GM23248 (cell line): ENCODE data around the gene PRR5L. TPM values are rescaled to one million over a fixed set of nuclear protein-coding genes. Genes with fewer than 3 reads are reported as not detected.
A peak's percentile ranks its signal among the peaks of the same experiment; 100 is the strongest.

Source experiments
- DNase-seq: peaks from one replicate; pipeline ENCODE4 v3.0.0-alpha.2; 2015
- H2AFZ ChIP-seq: fragments of 200-600 bp; sonication (generic); 2 replicates; pipeline ENCODE4 v1.6.1; 2016; ENCODE audit warnings: antibody characterized with exemption
- H3F3A ChIP-seq: fragments of 200-600 bp; sonication (generic); 2 replicates; pipeline ENCODE4 v1.6.1; 2016; ENCODE audit warnings: mild to moderate bottlenecking, antibody characterized with exemption, mixed run types; ENCODE audit not compliant: insufficient read depth
- H3K27ac ChIP-seq: fragments of 200-600 bp; sonication (generic); 2 replicates; pipeline ENCODE4 v1.5.1; 2016; ENCODE audit warnings: mild to moderate bottlenecking
- H3K27me3 ChIP-seq: fragments of 200-600 bp; sonication (generic); replicated peaks from 2 replicates; pipeline ENCODE4 v1.6.1; 2016; ENCODE audit warnings: mild to moderate bottlenecking; ENCODE audit not compliant: insufficient read depth
- H3K36me3 ChIP-seq: fragments of 200-600 bp; sonication (generic); 2 replicates; pipeline ENCODE4 v1.6.1; 2016; ENCODE audit warnings: low read depth, mild to moderate bottlenecking
- H3K4me1 ChIP-seq: fragments of 200-600 bp; sonication (generic); 2 replicates; pipeline ENCODE4 v1.6.1; 2016; ENCODE audit warnings: mild to moderate bottlenecking; ENCODE audit not compliant: insufficient read depth
- H3K4me2 ChIP-seq: fragments of 200-600 bp; sonication (generic); one replicate; pipeline ENCODE4 v1.6.1; 2016; ENCODE audit warnings: mild to moderate bottlenecking; ENCODE audit not compliant: unreplicated experiment
- H3K4me3 ChIP-seq: fragments of 200-600 bp; sonication (generic); 2 replicates; pipeline ENCODE4 v1.5.1; 2016; ENCODE audit warnings: mild to moderate bottlenecking
- H3K79me2 ChIP-seq: fragments of 200-600 bp; sonication (generic); 2 replicates; pipeline ENCODE4 v1.6.1; 2016; ENCODE audit warnings: mild to moderate bottlenecking; ENCODE audit not compliant: insufficient read depth
- H3K9ac ChIP-seq: fragments of 200-600 bp; sonication (generic); 2 replicates; pipeline ENCODE4 v1.6.1; 2016; ENCODE audit warnings: mild to moderate bottlenecking
- H3K9me2 ChIP-seq: fragments of 200-600 bp; sonication (generic); 2 replicates; pipeline ENCODE4 v1.6.1; 2016; ENCODE audit warnings: mixed run types, mild to moderate bottlenecking, moderate library complexity; ENCODE audit not compliant: insufficient read depth
- H3K9me3 ChIP-seq: fragments of 200-600 bp; sonication (generic); one replicate; pipeline ENCODE4 v1.6.1; 2017; ENCODE audit warnings: low read depth
- H4K20me1 ChIP-seq: fragments of 200-600 bp; sonication (generic); 2 replicates; pipeline ENCODE4 v1.6.0; 2016; ENCODE audit not compliant: insufficient read depth
- EZH2 ChIP-seq: fragments of 200-600 bp; sonication (generic); IDR thresholded peaks from 2 replicates; pipeline ENCODE4 v1.6.1; 2018; ENCODE audit warnings: antibody characterized with exemption, mild to moderate bottlenecking; ENCODE audit not compliant: insufficient read depth, poor library complexity, severe bottlenecking
- EZH2phosphoT487 ChIP-seq: fragments of 200-600 bp; sonication (generic); IDR thresholded peaks from 2 replicates; pipeline ENCODE4 v1.6.1; 2018; ENCODE audit warnings: antibody characterized with exemption, moderate library complexity, mild to moderate bottlenecking, low read depth; ENCODE audit not compliant: insufficient read depth
- WGBS, 2 experiments: methylation state at CpG; one replicate each; pipeline ENCODE4 v1.1.6; 2015 to 2017; ENCODE audit warnings: low lambda C conversion rate in 2 of 2, low coverage in 1 of 2; ENCODE audit errors: missing lambda C conversion rate in 2 of 2; 5-methylcytosine and 5-hydroxymethylcytosine counted together
- in situ Hi-C: fragments of 300-500 bp; cut with MboI; formaldehyde crosslinking; loops from 2 replicates; pipeline ENCODE4 v1.15.0; 2020
- polyA plus RNA-seq: library from polyadenylated mRNA; unstranded; fragments of >200 nt; fragmentation: Nextera tagmentation; extraction: Ambion mirVana; gene quantifications from 2 replicates; pipeline ENCODE4 v1.2.1, GENCODE V29; 2016
- total RNA-seq: library from RNA; depleted of rRNA; stranded (reverse); fragments of >200 nt; shearing (Covaris generic); gene quantifications from 2 replicates; pipeline ENCODE4 v1.2.3, GENCODE V29; 2014

The PRR5L gene
- total and polyA plus RNA-seq, 2 experiments from 2014 or later = 9.0 to 29.8 TPM

DNA sequence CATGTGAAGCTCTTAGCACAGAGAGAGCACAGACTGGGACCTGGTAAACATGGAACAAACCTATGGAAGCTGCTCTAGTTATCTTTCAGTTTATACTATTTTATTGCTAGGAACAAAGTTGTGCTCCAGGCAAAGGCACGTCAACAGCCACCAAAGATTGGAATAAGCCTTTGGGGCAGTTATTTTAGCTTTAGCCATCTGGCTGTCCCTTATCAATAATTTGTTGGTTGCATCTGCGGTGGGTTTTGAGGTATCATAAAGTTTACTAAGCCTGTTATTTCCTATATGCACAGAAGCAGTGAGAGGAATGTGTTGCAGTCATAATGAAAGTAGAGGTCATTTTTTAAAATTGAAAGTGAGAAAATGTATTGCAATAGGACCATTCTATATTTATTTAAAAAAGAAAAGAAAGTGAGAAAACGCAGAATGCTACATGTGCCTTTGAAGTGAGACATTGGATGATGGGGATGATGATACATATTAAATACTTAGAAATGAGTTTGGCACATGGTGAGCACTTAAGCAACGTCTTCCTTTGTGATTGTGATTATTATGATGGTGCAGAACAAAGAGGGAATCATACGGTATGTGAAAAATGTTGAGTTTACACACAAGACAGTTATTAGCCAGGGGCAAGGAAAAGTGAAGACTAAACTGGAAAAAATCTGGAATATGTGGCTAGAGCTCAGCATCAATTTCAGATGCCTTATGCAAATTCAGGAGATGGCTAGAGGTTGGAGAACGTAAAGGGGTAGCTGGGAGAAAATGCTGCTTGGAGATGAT, 58.3 kb downstream of the PRR5L start:
- in situ Hi-C loops = no loop called here
- Histone ChIP-seq H3K4me1 (peaks cover 37% of the 10 kb centered on the region), H3K9me2 (no peaks in the 10 kb centered on the region), H3K79me2 (no peaks in the 10 kb centered on the region), H3K4me3 (peak overlapping the region; percentile 34; the same call in 1 of the 2 replicates), H4K20me1 (no peaks in the 10 kb centered on the region), H3K27ac (peak overlapping the region; percentile 61), H3F3A (peaks cover 22% of the 10 kb centered on the region), H3K9me3 (no peaks in the 10 kb centered on the region), H3K4me2 (peak overlapping the region; percentile 73), H3K27me3 (no peaks in the 10 kb centered on the region), H2AFZ (no peak overlapping the region), H3K9ac (no peak overlapping the region), H3K36me3 (no peaks in the 10 kb centered on the region)
- WGBS, 2 experiments = 44 to 46% methylated on average over 6 of the region's 6 CpGs
- DNase-seq = peak; percentile 84
- no peak for TF ChIP-seq EZH2
- no peak for TF ChIP-seq EZH2phosphoT487

DNA sequence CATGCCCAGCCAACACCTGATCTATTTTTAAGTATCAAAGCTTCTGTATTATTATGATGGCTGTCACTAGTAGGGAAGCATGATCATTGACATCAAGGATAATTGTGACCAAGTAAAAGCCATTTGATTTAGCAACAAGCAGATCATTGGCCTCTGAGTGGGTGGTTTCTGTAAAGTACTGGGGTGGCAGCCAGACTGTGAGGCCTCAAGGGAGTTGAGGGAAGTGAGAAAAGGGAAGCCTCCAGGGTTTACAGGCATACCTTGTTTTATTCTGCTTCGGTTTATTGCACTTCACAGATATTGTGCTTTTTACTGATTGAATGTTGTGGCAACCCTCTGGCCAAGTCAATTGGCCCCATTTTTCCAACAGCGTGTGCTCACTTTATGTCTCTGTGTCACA, 60.1 kb downstream of the PRR5L start:
- Histone ChIP-seq H3K27ac (peak overlapping the region; percentile 33), H3K79me2 (no peaks in the 10 kb centered on the region), H3K9me3 (no peaks in the 10 kb centered on the region), H3K4me3 (no peak overlapping the region), H3K9ac (no peak overlapping the region), H2AFZ (no peak overlapping the region), H3F3A (peaks cover 22% of the 10 kb centered on the region), H3K36me3 (no peaks in the 10 kb centered on the region), H3K9me2 (no peaks in the 10 kb centered on the region), H4K20me1 (no peaks in the 10 kb centered on the region), H3K27me3 (no peaks in the 10 kb centered on the region), H3K4me2 (peak overlapping the region; percentile 3), H3K4me1 (peaks cover 41% of the 10 kb centered on the region)
- DNase-seq = peak; percentile 76
- TF ChIP-seq EZH2 = no peak
- TF ChIP-seq EZH2phosphoT487 = no peak
- 66 to 75% methylated on average over 2 of the region's 2 CpGs for WGBS, 2 experiments
- in situ Hi-C loops = no loop called here

DNA sequence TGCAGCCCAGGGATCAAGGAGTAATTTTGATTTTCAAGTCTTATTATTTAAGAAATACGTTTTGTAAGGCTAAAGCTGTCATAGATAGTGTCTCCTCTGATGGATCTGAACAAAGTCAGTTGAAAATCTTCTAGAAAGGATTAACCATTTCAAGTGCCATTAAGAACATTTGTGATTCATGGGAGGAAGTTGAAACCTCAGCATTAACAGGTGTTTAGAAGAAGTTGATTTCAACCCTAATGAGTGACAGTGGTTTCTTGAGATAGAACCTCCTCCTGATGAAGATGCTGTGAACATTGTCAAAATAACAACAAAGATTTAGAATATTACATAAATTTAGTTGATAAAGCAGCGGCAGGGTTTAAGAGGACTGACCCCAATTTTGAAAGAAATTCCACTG, 61.7 kb downstream of the PRR5L start:
- no peaks in the 10 kb centered on the region for H3K79me2 ChIP-seq
- in situ Hi-C loops = no loop called here
- TF ChIP-seq EZH2phosphoT487 = no peak
- no peak for TF ChIP-seq EZH2
- no peaks in the 10 kb centered on the region for H3K9me3 ChIP-seq
- no peak overlapping the region for H3K4me3 ChIP-seq
- peaks cover 32% of the 10 kb centered on the region for H3F3A ChIP-seq
- H3K4me2 ChIP-seq = no peak overlapping the region
- H3K27ac ChIP-seq = no peak overlapping the region
- H4K20me1 ChIP-seq = no peaks in the 10 kb centered on the region
- DNase-seq = no peak
- H3K4me1 ChIP-seq = peaks cover 53% of the 10 kb centered on the region
- H3K9ac ChIP-seq = no peak overlapping the region
- H3K27me3 ChIP-seq = no peaks in the 10 kb centered on the region
- no peaks in the 10 kb centered on the region for H3K9me2 ChIP-seq
- no peak overlapping the region for H2AFZ ChIP-seq
- WGBS, 2 experiments = 45 to 55% methylated on average over 2 of the region's 2 CpGs
- no peaks in the 10 kb centered on the region for H3K36me3 ChIP-seq

DNA sequence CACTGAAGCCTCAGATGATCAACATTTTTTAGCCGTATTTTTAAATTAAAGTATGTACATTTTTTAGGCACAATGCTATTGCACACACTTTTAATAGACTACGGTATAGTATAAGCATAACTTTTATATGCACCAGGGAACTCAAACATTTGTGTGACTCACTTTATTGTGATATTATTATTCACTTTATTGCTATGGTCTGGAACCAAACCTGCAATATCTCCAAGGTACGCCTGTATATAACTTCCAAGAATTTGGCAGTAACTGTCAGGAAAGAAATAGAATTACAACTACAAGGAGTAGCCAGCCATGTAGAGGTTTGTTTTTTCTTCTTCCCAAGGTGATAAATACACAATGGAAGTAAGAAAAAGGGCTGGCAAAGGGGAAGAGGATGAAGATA, 62.3 kb downstream of the PRR5L start:
- Histone ChIP-seq H3K79me2 (no peaks in the 10 kb centered on the region), H3K4me2 (no peak overlapping the region), H4K20me1 (no peaks in the 10 kb centered on the region), H3K27ac (no peak overlapping the region), H3K4me3 (no peak overlapping the region), H2AFZ (no peak overlapping the region), H3K36me3 (no peaks in the 10 kb centered on the region), H3K4me1 (peaks cover 57% of the 10 kb centered on the region), H3K27me3 (no peaks in the 10 kb centered on the region), H3K9me2 (no peaks in the 10 kb centered on the region), H3F3A (peaks cover 32% of the 10 kb centered on the region), H3K9ac (no peak overlapping the region), H3K9me3 (no peaks in the 10 kb centered on the region)
- WGBS, 2 experiments = 90 to 95% methylated on average over 3 of the region's 3 CpGs
- DNase-seq = no peak
- in situ Hi-C loops = no loop called here
- TF ChIP-seq EZH2 (no peak), EZH2phosphoT487 (no peak)
